HepG2 (cell line): ENCODE measurements around the gene ROBO2. TPM values are rescaled to one million over a fixed set of nuclear protein-coding genes. Genes with fewer than 3 reads are reported as not detected.

ENCODE experiments used
- ARID3A ChIP-seq: IDR thresholded peaks from 2 replicates; pipeline ENCODE4 v1.6.1; 2012; ENCODE audit warnings: low read depth, low read length, improper control_type of control experiment
- CHD2 ChIP-seq: IDR thresholded peaks from 2 replicates; pipeline ENCODE4 v1.6.1; 2011; ENCODE audit warnings: low read depth, low read length, improper control_type of control experiment
- NFKB2 ChIP-seq: sonication (generic); formaldehyde crosslinking; IDR thresholded peaks from 2 replicates; pipeline ENCODE4 v1.4.0; 2020; ENCODE audit warnings: missing genetic modification reagents, borderline replicate concordance
- SMC3 ChIP-seq: IDR thresholded peaks from 2 replicates; pipeline ENCODE4 v1.6.1; 2011; ENCODE audit warnings: low read length, improper control_type of control experiment
- STAG1 ChIP-seq: sonication (generic); formaldehyde crosslinking; IDR thresholded peaks from 2 replicates; pipeline ENCODE4 v1.4.0; 2020; ENCODE audit warnings: missing genetic modification reagents
- polyA plus RNA-seq, 8 experiments: library from polyadenylated mRNA; depleted of rRNA in 3 of 8; stranded (reverse) in 7 of 8; unstranded in 1 of 8; fragments of >200 nt; fragmentation: Illumina TruSeq in 4 of 8; extraction: Trizol in 4 of 8; gene quantifications; 2 replicates each; pipeline versions ENCODE4 v1.2.1 to v1.2.3, GENCODE V29; 2011 to 2016; ENCODE audit warnings: low read depth in 4 of 8, missing spikeins in 1 of 8, mixed read lengths in 1 of 8; ENCODE audit not compliant: insufficient read depth in 1 of 8
- total RNA-seq, 5 experiments: library from RNA; depleted of rRNA; stranded (reverse); fragments of >200 nt; fragmentation: Illumina TruSeq; extraction: Trizol; gene quantifications; 2 replicates each; pipeline ENCODE4 v1.2.3, GENCODE V29; 2016; ENCODE audit warnings: low read depth in 1 of 5
- TF ChIP-seq, protein P1 (sequence below): sonication (generic); formaldehyde crosslinking; conservative IDR thresholded peaks from 2 replicates; pipeline ENCODE4 v1.4.0; 2020; ENCODE audit warnings: missing genetic modification reagents

Gene ROBO2
- total and polyA plus RNA-seq, 2 of the 13 experiments (the other 11 are each of a cell fraction or from before 2014, with no cell fraction given), result not detected

GRCh38 chr3:77254967-77255831 lies 215.3 kb downstream of the ROBO2 start (continued):
- TF ChIP-seq, protein P1, sequence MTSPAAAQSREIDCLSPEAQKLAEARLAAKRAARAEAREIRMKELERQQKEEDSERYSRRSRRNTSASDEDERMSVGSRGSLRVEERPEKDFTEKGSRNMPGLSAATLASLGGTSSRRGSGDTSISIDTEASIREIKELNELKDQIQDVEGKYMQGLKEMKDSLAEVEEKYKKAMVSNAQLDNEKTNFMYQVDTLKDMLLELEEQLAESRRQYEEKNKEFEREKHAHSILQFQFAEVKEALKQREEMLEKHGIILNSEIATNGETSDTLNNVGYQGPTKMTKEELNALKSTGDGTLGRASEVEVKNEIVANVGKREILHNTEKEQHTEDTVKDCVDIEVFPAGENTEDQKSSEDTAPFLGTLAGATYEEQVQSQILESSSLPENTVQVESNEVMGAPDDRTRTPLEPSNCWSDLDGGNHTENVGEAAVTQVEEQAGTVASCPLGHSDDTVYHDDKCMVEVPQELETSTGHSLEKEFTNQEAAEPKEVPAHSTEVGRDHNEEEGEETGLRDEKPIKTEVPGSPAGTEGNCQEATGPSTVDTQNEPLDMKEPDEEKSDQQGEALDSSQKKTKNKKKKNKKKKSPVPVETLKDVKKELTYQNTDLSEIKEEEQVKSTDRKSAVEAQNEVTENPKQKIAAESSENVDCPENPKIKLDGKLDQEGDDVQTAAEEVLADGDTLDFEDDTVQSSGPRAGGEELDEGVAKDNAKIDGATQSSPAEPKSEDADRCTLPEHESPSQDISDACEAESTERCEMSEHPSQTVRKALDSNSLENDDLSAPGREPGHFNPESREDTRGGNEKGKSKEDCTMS (CRISPR knock-in tag), result no peak
- TF ChIP-seq CHD2 (no peak), STAG1 (CRISPR knock-in tag) (peak; percentile 80), SMC3 (peak; percentile 83; the same call in 1 of the 2 replicates), ARID3A (no peak), NFKB2 (no peak)
